ENCODE measurements around the gene SASH3. TPM values are rescaled to one million over a fixed set of nuclear protein-coding genes. Genes with fewer than 3 reads are reported as not detected.

SASH3 gene
- total and polyA plus RNA-seq, 9 donors: 2.3 to 3.3 (median 2.7) TPM

GRCh38 chrX:129791961-129792570 lies 12.3 kb downstream of the SASH3 start:
- WGBS (ENCODE audit: insufficient coverage): 70% methylated on average over 11 of the region's 11 CpGs

GRCh38 chrX:129792586-129793291 lies 13.0 kb downstream of the SASH3 start:
- H3K36me3 ChIP-seq (ENCODE audit: control insufficient read depth, insufficient read depth, low read length): no peaks in the 10 kb centered on the region
- H3K27me3 ChIP-seq (ENCODE audit: control insufficient read depth, insufficient read depth, low read length): peaks cover 19% of the 10 kb centered on the region
- H3K9me3 ChIP-seq (replicated peaks; ENCODE audit: control insufficient read depth, low read depth, low read length): no peaks in the 10 kb centered on the region
- no peak overlapping the region for H3K4me3 ChIP-seq (ENCODE audit: low read length)
- DNase-seq: no peak
- 88% methylated on average over 16 of the region's 18 CpGs for WGBS (ENCODE audit: insufficient coverage)
- peaks cover 7% of the 10 kb centered on the region for H3K4me1 ChIP-seq (ENCODE audit: control insufficient read depth, insufficient read depth, low read length)
- no peak overlapping the region for H3K27ac ChIP-seq (ENCODE audit: low read length)

More at GRCh38 chrX:129791961-129792570, 12.3 kb downstream of the SASH3 start:
- Histone ChIP-seq H3K9me3 (replicated peaks; ENCODE audit: control insufficient read depth, low read depth, low read length) (no peaks in the 10 kb centered on the region), H3K4me3 (ENCODE audit: low read length) (no peak overlapping the region), H3K36me3 (ENCODE audit: control insufficient read depth, insufficient read depth, low read length) (no peaks in the 10 kb centered on the region), H3K4me1 (ENCODE audit: control insufficient read depth, insufficient read depth, low read length) (peaks cover 7% of the 10 kb centered on the region), H3K27me3 (ENCODE audit: control insufficient read depth, insufficient read depth, low read length) (peaks cover 15% of the 10 kb centered on the region), H3K27ac (ENCODE audit: low read length) (no peak overlapping the region)
- DNase-seq: no peak

GRCh38 chrX:129793604-129794191 lies 13.9 kb downstream of the SASH3 start:
- H3K4me3 ChIP-seq (ENCODE audit: low read length): no peak overlapping the region
- peaks cover 7% of the 10 kb centered on the region for H3K4me1 ChIP-seq (ENCODE audit: control insufficient read depth, insufficient read depth, low read length)
- no peaks in the 10 kb centered on the region for H3K9me3 ChIP-seq (replicated peaks; ENCODE audit: control insufficient read depth, low read depth, low read length)
- DNase-seq: no peak
- peaks cover 5% of the 10 kb centered on the region for H3K36me3 ChIP-seq (ENCODE audit: control insufficient read depth, insufficient read depth, low read length)
- whole genome bisulfite sequencing (ENCODE audit: insufficient coverage): 79% methylated on average over 20 of the region's 20 CpGs
- peaks cover 17% of the 10 kb centered on the region for H3K27me3 ChIP-seq (ENCODE audit: control insufficient read depth, insufficient read depth, low read length)
- H3K27ac ChIP-seq (ENCODE audit: low read length): no peak overlapping the region

- no CpG with 5 or more reads among the region's 1 CpG for WGBS (ENCODE audit: insufficient coverage)
- DNase-seq: no peak
- Histone ChIP-seq H3K27ac (ENCODE audit: low read length) (no peak overlapping the region), H3K27me3 (ENCODE audit: control insufficient read depth, insufficient read depth, low read length) (peaks cover 21% of the 10 kb centered on the region), H3K9me3 (replicated peaks; ENCODE audit: control insufficient read depth, low read depth, low read length) (no peaks in the 10 kb centered on the region), H3K36me3 (ENCODE audit: control insufficient read depth, insufficient read depth, low read length) (peaks cover 11% of the 10 kb centered on the region), H3K4me1 (ENCODE audit: control insufficient read depth, insufficient read depth, low read length) (peaks cover 7% of the 10 kb centered on the region), H3K4me3 (ENCODE audit: low read length) (no peak overlapping the region)
These were observed 15.8 kb downstream of the SASH3 start for GRCh38 chrX:129795584-129795983.

- 61% methylated on average over 4 of the region's 4 CpGs for WGBS (ENCODE audit: insufficient coverage)
These were observed 17.6 kb downstream of the SASH3 start for GRCh38 chrX:129797251-129797906.

GRCh38 chrX:129798456-129798855 lies 18.7 kb downstream of the SASH3 start:
- peaks cover 16% of the 10 kb centered on the region for H3K27me3 ChIP-seq (ENCODE audit: control insufficient read depth, insufficient read depth, low read length)
- 100% methylated on average over 2 of the region's 3 CpGs for WGBS (ENCODE audit: insufficient coverage)

More at GRCh38 chrX:129797251-129797906, 17.6 kb downstream of the SASH3 start:
- peaks cover 7% of the 10 kb centered on the region for H3K4me1 ChIP-seq (ENCODE audit: control insufficient read depth, insufficient read depth, low read length)
- H3K4me3 ChIP-seq (ENCODE audit: low read length): no peak overlapping the region
- H3K36me3 ChIP-seq (ENCODE audit: control insufficient read depth, insufficient read depth, low read length): peaks cover 11% of the 10 kb centered on the region
- H3K9me3 ChIP-seq (replicated peaks; ENCODE audit: control insufficient read depth, low read depth, low read length): no peaks in the 10 kb centered on the region
- H3K27ac ChIP-seq (ENCODE audit: low read length): no peak overlapping the region
- peaks cover 14% of the 10 kb centered on the region for H3K27me3 ChIP-seq (ENCODE audit: control insufficient read depth, insufficient read depth, low read length)
- DNase-seq: no peak

GRCh38 chrX:129798888-129799287 lies 19.1 kb downstream of the SASH3 start:
- no peaks in the 10 kb centered on the region for H3K9me3 ChIP-seq (replicated peaks; ENCODE audit: control insufficient read depth, low read depth, low read length)
- 64% methylated on average over 1 of the region's 5 CpGs for WGBS (ENCODE audit: insufficient coverage)
- peaks cover 16% of the 10 kb centered on the region for H3K27me3 ChIP-seq (ENCODE audit: control insufficient read depth, insufficient read depth, low read length)
- H3K27ac ChIP-seq (ENCODE audit: low read length): no peak overlapping the region
- H3K36me3 ChIP-seq (ENCODE audit: control insufficient read depth, insufficient read depth, low read length): peaks cover 11% of the 10 kb centered on the region
- no peak overlapping the region for H3K4me3 ChIP-seq (ENCODE audit: low read length)
- no peak for DNase-seq
- peaks cover 4% of the 10 kb centered on the region for H3K4me1 ChIP-seq (ENCODE audit: control insufficient read depth, insufficient read depth, low read length)

More at GRCh38 chrX:129798456-129798855, 18.7 kb downstream of the SASH3 start:
- no peak overlapping the region for H3K27ac ChIP-seq (ENCODE audit: low read length)
- no peak for DNase-seq
- peaks cover 7% of the 10 kb centered on the region for H3K4me1 ChIP-seq (ENCODE audit: control insufficient read depth, insufficient read depth, low read length)
- H3K4me3 ChIP-seq (ENCODE audit: low read length): no peak overlapping the region
- H3K9me3 ChIP-seq (replicated peaks; ENCODE audit: control insufficient read depth, low read depth, low read length): no peaks in the 10 kb centered on the region
- H3K36me3 ChIP-seq (ENCODE audit: control insufficient read depth, insufficient read depth, low read length): peaks cover 11% of the 10 kb centered on the region

GRCh38 chrX:129800186-129800585 lies 20.4 kb downstream of the SASH3 start:
- H3K36me3 ChIP-seq (ENCODE audit: control insufficient read depth, insufficient read depth, low read length): peaks cover 18% of the 10 kb centered on the region
- peaks cover 13% of the 10 kb centered on the region for H3K27me3 ChIP-seq (ENCODE audit: control insufficient read depth, insufficient read depth, low read length)
- no peak for DNase-seq
- H3K27ac ChIP-seq (ENCODE audit: low read length): no peak overlapping the region
- no peaks in the 10 kb centered on the region for H3K9me3 ChIP-seq (replicated peaks; ENCODE audit: control insufficient read depth, low read depth, low read length)
- H3K4me1 ChIP-seq (ENCODE audit: control insufficient read depth, insufficient read depth, low read length): peaks cover 2% of the 10 kb centered on the region
- WGBS (ENCODE audit: insufficient coverage): 80% methylated on average over 1 of the region's 4 CpGs
- no peak overlapping the region for H3K4me3 ChIP-seq (ENCODE audit: low read length)

GRCh38 chrX:129802863-129803262 lies 23.1 kb downstream of the SASH3 start:
- Histone ChIP-seq H3K36me3 (ENCODE audit: control insufficient read depth, insufficient read depth, low read length) (peaks cover 26% of the 10 kb centered on the region), H3K9me3 (replicated peaks; ENCODE audit: control insufficient read depth, low read depth, low read length) (no peaks in the 10 kb centered on the region), H3K27me3 (ENCODE audit: control insufficient read depth, insufficient read depth, low read length) (peaks cover 9% of the 10 kb centered on the region), H3K27ac (ENCODE audit: low read length) (no peak overlapping the region), H3K4me1 (ENCODE audit: control insufficient read depth, insufficient read depth, low read length) (peaks cover 2% of the 10 kb centered on the region), H3K4me3 (ENCODE audit: low read length) (no peak overlapping the region)
- WGBS (ENCODE audit: insufficient coverage): no CpG with 5 or more reads among the region's 1 CpG
- DNase-seq: peak; percentile 58

- H3K4me1 ChIP-seq (ENCODE audit: control insufficient read depth, insufficient read depth, low read length): peaks cover 2% of the 10 kb centered on the region
- peaks cover 18% of the 10 kb centered on the region for H3K36me3 ChIP-seq (ENCODE audit: control insufficient read depth, insufficient read depth, low read length)
- H3K27me3 ChIP-seq (ENCODE audit: control insufficient read depth, insufficient read depth, low read length): peaks cover 2% of the 10 kb centered on the region
- no peak overlapping the region for H3K4me3 ChIP-seq (ENCODE audit: low read length)
- H3K27ac ChIP-seq (ENCODE audit: low read length): no peak overlapping the region
- H3K9me3 ChIP-seq (replicated peaks; ENCODE audit: control insufficient read depth, low read depth, low read length): no peaks in the 10 kb centered on the region
- no peak for DNase-seq
- 62% methylated on average over 2 of the region's 4 CpGs for WGBS (ENCODE audit: insufficient coverage)
These were observed 25.1 kb downstream of the SASH3 start for GRCh38 chrX:129804806-129805205.

Measured in muscle of leg (tissue), 11 donors.